B cell (primary cell): ENCODE results near the gene RABGAP1. TPM values are rescaled to one million over a fixed set of nuclear protein-coding genes. Genes with fewer than 3 reads are reported as not detected.

ENCODE experiments used
- ATAC-seq: fragments of 200-7000 bp; cut with Tn5 transposase; one replicate; pipeline ENCODE4 v1.10.0; 2021; ENCODE audit warnings: low read depth, mild to moderate bottlenecking, moderate number of reproducible peaks, moderate library complexity
- CTCF ChIA-PET: fragments of 350-600 bp; sonication (Branson Sonifier 250); formaldehyde crosslinking; loops from one replicate; lab custom pipeline; 2021; ENCODE audit warnings: antibody characterized with exemption, inconsistent platforms; lab: Charles Lee
- POLR2A ChIA-PET: fragments of 350-600 bp; sonication (Branson Sonifier 250); formaldehyde crosslinking; loops from one replicate; lab custom pipeline; 2021; ENCODE audit warnings: antibody characterized with exemption; lab: Charles Lee
- DNase-seq: peaks from one replicate; pipeline ENCODE4 v3.0.0; 2013
- H2AFZ ChIP-seq: 2 replicates; pipeline ENCODE4 v1.6.1; 2012; ENCODE audit warnings: mild to moderate bottlenecking, low read depth, low read length; ENCODE audit not compliant: insufficient read depth, poor library complexity, severe bottlenecking
- H3K27ac ChIP-seq, 2 donors: 1 replicate in 1 of 2; 2 replicates in 1 of 2; pipeline ENCODE4 v1.5.1; 2012 to 2013; ENCODE audit warnings: low read length in 2 of 2, mild to moderate bottlenecking in 2 of 2, moderate library complexity in 1 of 2
- H3K27me3 ChIP-seq, 4 experiments: fragments of 200-600 bp in 1 of 4; sonication (generic) in 1 of 4; replicated peaks in 1 of 4; 1 replicate in 2 of 4; 2 replicates in 2 of 4; pipeline versions ENCODE4 v1.6.1 to v1.7.0; 2013 to 2016; ENCODE audit warnings: low read length in 3 of 4, mild to moderate bottlenecking in 2 of 4, mixed read lengths in 1 of 4, moderate library complexity in 1 of 4; ENCODE audit not compliant: insufficient read depth in 4 of 4, control insufficient read depth in 3 of 4; ENCODE audit errors: control extremely low read depth in 1 of 4
- H3K36me3 ChIP-seq, 2 experiments: replicated peaks in 1 of 2; 1 replicate in 1 of 2; 2 replicates in 1 of 2; pipeline versions ENCODE4 v1.6.1 to v1.7.1; 2013; ENCODE audit warnings: low read length in 1 of 2; ENCODE audit not compliant: insufficient read depth in 2 of 2, control insufficient read depth in 1 of 2; ENCODE audit errors: control extremely low read depth in 1 of 2, extremely low read depth in 1 of 2
- H3K4me1 ChIP-seq, 2 donors: fragments of 200-600 bp in 1 of 2; sonication (generic) in 1 of 2; 1 replicate in 1 of 2; 2 replicates in 1 of 2; pipeline versions ENCODE4 v1.5.1 to v1.6.1; 2013 to 2017; ENCODE audit warnings: low read length in 2 of 2; ENCODE audit not compliant: control insufficient read depth in 2 of 2, insufficient read depth in 2 of 2
- H3K4me2 ChIP-seq: replicated peaks from 2 replicates; pipeline ENCODE3; 2012; ENCODE audit warnings: mild to moderate bottlenecking, low read depth, low read length; ENCODE audit not compliant: poor library complexity, severe bottlenecking
- H3K4me3 ChIP-seq, 5 experiments: fragments of 200-600 bp in 1 of 5; sonication (generic) in 1 of 5; 1 replicate in 3 of 5; 2 replicates in 2 of 5; pipeline versions ENCODE4 v1.5.1 to v1.7.0; 2011 to 2016; ENCODE audit warnings: low read length in 4 of 5, mild to moderate bottlenecking in 4 of 5, low read depth in 2 of 5, control low read depth in 1 of 5, moderate library complexity in 1 of 5; ENCODE audit not compliant: insufficient read depth in 1 of 5; ENCODE audit errors: control extremely low read depth in 1 of 5, extremely low read depth in 1 of 5
- H3K79me2 ChIP-seq: fragments of 200-600 bp; sonication (generic); one replicate; pipeline ENCODE4 v1.6.0; 2016; ENCODE audit warnings: low read length; ENCODE audit not compliant: control insufficient read depth, insufficient read depth
- H3K9ac ChIP-seq: fragments of 200-600 bp; sonication (generic); 2 replicates; pipeline ENCODE4 v1.6.1; 2017; ENCODE audit warnings: mild to moderate bottlenecking, low read length, moderate library complexity
- H3K9me3 ChIP-seq, 3 donors: one replicate each; pipeline versions ENCODE4 v1.6.1 to v1.7.1; 2013; ENCODE audit warnings: low read length in 2 of 3; ENCODE audit not compliant: control insufficient read depth in 2 of 3, insufficient read depth in 1 of 3; ENCODE audit errors: control extremely low read depth in 1 of 3
- H4K20me1 ChIP-seq: 2 replicates; pipeline ENCODE4 v1.6.0; 2012; ENCODE audit warnings: mild to moderate bottlenecking, low read length; ENCODE audit not compliant: insufficient read depth, control insufficient read depth, poor library complexity, severe bottlenecking
- H3K27ac Mint-ChIP-seq: one replicate; pipeline ENCODE4 v1.8.0; 2021; ENCODE audit warnings: mixed read lengths
- H3K27me3 Mint-ChIP-seq: one replicate; pipeline ENCODE4 v1.8.0; 2021; ENCODE audit warnings: mixed read lengths
- H3K4me1 Mint-ChIP-seq: one replicate; pipeline ENCODE4 v1.8.0; 2021; ENCODE audit warnings: mixed read lengths
- H3K4me3 Mint-ChIP-seq: one replicate; pipeline ENCODE4 v1.8.0; 2021; ENCODE audit warnings: mixed read lengths
- H3K9me3 Mint-ChIP-seq: one replicate; pipeline ENCODE4 v1.8.0; 2022; ENCODE audit warnings: mixed read lengths; ENCODE audit not compliant: insufficient read depth
- EZH2 ChIP-seq: IDR thresholded peaks from 2 replicates; pipeline ENCODE4 v1.6.1; 2012; ENCODE audit warnings: borderline replicate concordance, low read depth, mild to moderate bottlenecking, moderate library complexity, low read length; ENCODE audit not compliant: insufficient read depth, poor library complexity, severe bottlenecking
- WGBS: methylation state at CpG from one replicate; pipeline ENCODE4 v1.1.5; 2013; ENCODE audit warnings: missing lambda C conversion rate; ENCODE audit not compliant: insufficient coverage; 5-methylcytosine and 5-hydroxymethylcytosine counted together
- intact Hi-C: fragments of 100-400 bp; cut with micrococcal nuclease; formaldehyde crosslinking; loops from one replicate; pipeline ENCODE4 v1.10.0; 2022
- polyA plus RNA-seq: library from polyadenylated mRNA; depleted of rRNA; stranded (reverse); fragments of >200 nt; gene quantifications from 2 replicates; pipeline ENCODE4 v1.2.3, GENCODE V29; 2012
- total RNA-seq, 2 donors: library from RNA; stranded (reverse); fragments of 120-200 nt in 1 of 2; gene quantifications; 1 replicate in 1 of 2; 2 replicates in 1 of 2; pipeline versions ENCODE4 v1.2.3 to v1.2.4, GENCODE V29; 2013 to 2022
- TF ChIP-seq, protein P1 (sequence below): fragments of 200-600 bp; IDR thresholded peaks from one replicate; pipeline ENCODE4 v1.8.0; 2022; ENCODE audit warnings: antibody characterized with exemption, mild to moderate bottlenecking

RABGAP1 gene
- total and polyA plus RNA-seq, 2 donors (not counting 1 experiment from before 2014, with no cell fraction given), result 13.9 to 81.0 TPM

DNA sequence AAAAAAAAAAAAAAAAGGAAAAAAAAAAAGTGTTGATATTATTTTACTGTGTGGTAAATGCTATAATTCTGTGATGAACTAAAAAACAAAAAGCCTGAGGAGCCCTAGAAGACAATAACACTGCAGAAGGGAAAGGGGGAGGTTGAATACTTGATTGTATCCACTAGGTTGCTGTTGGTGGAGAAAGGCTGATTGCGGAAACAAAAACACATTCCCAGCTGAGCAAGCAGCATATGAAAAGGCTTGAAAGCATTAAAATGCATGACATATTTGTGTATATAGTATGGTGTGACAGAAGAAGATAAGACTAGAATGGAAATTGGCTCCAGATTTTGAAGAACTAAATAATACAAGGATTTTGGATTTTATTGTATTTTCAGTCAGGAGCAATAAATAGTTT is 8.9 kb downstream of the RABGAP1 start:
- Histone ChIP-seq H3K4me3 (no peak overlapping the region), H3K27me3 (no peaks in the 10 kb centered on the region), H2AFZ (no peak overlapping the region), H3K9ac (no peak overlapping the region), H4K20me1 (peaks cover 59% of the 10 kb centered on the region), H3K36me3 (no peaks in the 10 kb centered on the region), H3K4me1 (no peaks in the 10 kb centered on the region), H3K9me3 (no peaks in the 10 kb centered on the region), H3K4me2 (no peak overlapping the region), H3K27ac (no peak overlapping the region), H3K79me2 (peaks cover 97% of the 10 kb centered on the region)
- WGBS, result 100% methylated on average over 1 of the region's 1 CpG
- CTCF ChIA-PET, result no interaction called here
- Mint-ChIP-seq H3K4me3 (no peak overlapping the region), H3K27ac (no peak overlapping the region), H3K27me3 (no peaks in the 10 kb centered on the region), H3K4me1 (peaks cover 37% of the 10 kb centered on the region), H3K9me3 (no peaks in the 10 kb centered on the region)
- intact Hi-C loops, result loop anchor here (10.0 kb wide), 1 partner anchor 685 kb away; the partner anchor contains the start of genes MRRF and RBM18
- DNase-seq (no peak), ATAC-seq (no peak)
- TF ChIP-seq, protein P1, sequence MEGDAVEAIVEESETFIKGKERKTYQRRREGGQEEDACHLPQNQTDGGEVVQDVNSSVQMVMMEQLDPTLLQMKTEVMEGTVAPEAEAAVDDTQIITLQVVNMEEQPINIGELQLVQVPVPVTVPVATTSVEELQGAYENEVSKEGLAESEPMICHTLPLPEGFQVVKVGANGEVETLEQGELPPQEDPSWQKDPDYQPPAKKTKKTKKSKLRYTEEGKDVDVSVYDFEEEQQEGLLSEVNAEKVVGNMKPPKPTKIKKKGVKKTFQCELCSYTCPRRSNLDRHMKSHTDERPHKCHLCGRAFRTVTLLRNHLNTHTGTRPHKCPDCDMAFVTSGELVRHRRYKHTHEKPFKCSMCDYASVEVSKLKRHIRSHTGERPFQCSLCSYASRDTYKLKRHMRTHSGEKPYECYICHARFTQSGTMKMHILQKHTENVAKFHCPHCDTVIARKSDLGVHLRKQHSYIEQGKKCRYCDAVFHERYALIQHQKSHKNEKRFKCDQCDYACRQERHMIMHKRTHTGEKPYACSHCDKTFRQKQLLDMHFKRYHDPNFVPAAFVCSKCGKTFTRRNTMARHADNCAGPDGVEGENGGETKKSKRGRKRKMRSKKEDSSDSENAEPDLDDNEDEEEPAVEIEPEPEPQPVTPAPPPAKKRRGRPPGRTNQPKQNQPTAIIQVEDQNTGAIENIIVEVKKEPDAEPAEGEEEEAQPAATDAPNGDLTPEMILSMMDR, result no peak
- TF ChIP-seq EZH2, result no peak
- POLR2A ChIA-PET, result interaction anchor here (0.7 kb wide), 1 partner anchor 154 kb away, joined by 9 read pairs; no protein-coding TSS in a partner anchor

GRCh38 chr9:122950263-122950662 is 9.4 kb downstream of the RABGAP1 start:
- Mint-ChIP-seq H3K9me3 (no peaks in the 10 kb centered on the region), H3K27ac (no peak overlapping the region), H3K4me1 (peaks cover 38% of the 10 kb centered on the region), H3K4me3 (no peak overlapping the region), H3K27me3 (no peaks in the 10 kb centered on the region)
- H3K36me3 ChIP-seq, result no peaks in the 10 kb centered on the region
- H3K9me3 ChIP-seq, result no peaks in the 10 kb centered on the region
- DNase-seq (no peak), ATAC-seq (no peak)
- no peak overlapping the region for H3K27ac ChIP-seq
- H3K27me3 ChIP-seq, result no peaks in the 10 kb centered on the region
- H3K4me1 ChIP-seq, result no peaks in the 10 kb centered on the region
- H3K9ac ChIP-seq, result no peak overlapping the region
- intact Hi-C loops, result no loop called here
- no peak overlapping the region for H3K4me3 ChIP-seq
- no CpG with 5 or more reads among the region's 3 CpGs for WGBS
- peaks cover 97% of the 10 kb centered on the region for H3K79me2 ChIP-seq
- POLR2A ChIA-PET, result no interaction called here
- TF ChIP-seq, protein P1, result no peak
- no peak for TF ChIP-seq EZH2
- H2AFZ ChIP-seq, result no peak overlapping the region
- H3K4me2 ChIP-seq, result no peak overlapping the region
- H4K20me1 ChIP-seq, result peaks cover 53% of the 10 kb centered on the region
- CTCF ChIA-PET, result no interaction called here
